ENCODE measurements around the gene THSD7B. TPM values are rescaled to one million over a fixed set of nuclear protein-coding genes. Genes with fewer than 3 reads are reported as not detected.

Gene THSD7B
- total RNA-seq, 1 donor from 2014 or later: not detected

- Mint-ChIP-seq H3K9me3 (peaks cover 4% of the 10 kb centered on the region), H3K4me3 (no peak overlapping the region), H3K27ac (no peak overlapping the region), H3K4me1 (ENCODE audit: low read depth) (no peaks in the 10 kb centered on the region), H3K36me3 (ENCODE audit: low read depth) (no peaks in the 10 kb centered on the region), H3K27me3 (ENCODE audit: insufficient read depth) (no peaks in the 10 kb centered on the region)
- no peak for DNase-seq (ENCODE audit: low spot score)
- intact Hi-C loops (cut with micrococcal nuclease): no loop called here
Observed at GRCh38 chr2:137590102-137590501, 824.8 kb downstream of the THSD7B start.

GRCh38 chr2:137607722-137608318, 842.5 kb downstream of the THSD7B start:
- no peak overlapping the region for H3K27ac Mint-ChIP-seq
- no peak overlapping the region for H3K4me3 Mint-ChIP-seq
- no peaks in the 10 kb centered on the region for H3K4me1 Mint-ChIP-seq (ENCODE audit: low read depth)
- intact Hi-C loops (cut with micrococcal nuclease): no loop called here
- H3K36me3 Mint-ChIP-seq (ENCODE audit: low read depth): no peaks in the 10 kb centered on the region
- DNase-seq (ENCODE audit: low spot score): no peak
- H3K27me3 Mint-ChIP-seq (ENCODE audit: insufficient read depth): no peaks in the 10 kb centered on the region
- no peaks in the 10 kb centered on the region for H3K9me3 Mint-ChIP-seq

DNA sequence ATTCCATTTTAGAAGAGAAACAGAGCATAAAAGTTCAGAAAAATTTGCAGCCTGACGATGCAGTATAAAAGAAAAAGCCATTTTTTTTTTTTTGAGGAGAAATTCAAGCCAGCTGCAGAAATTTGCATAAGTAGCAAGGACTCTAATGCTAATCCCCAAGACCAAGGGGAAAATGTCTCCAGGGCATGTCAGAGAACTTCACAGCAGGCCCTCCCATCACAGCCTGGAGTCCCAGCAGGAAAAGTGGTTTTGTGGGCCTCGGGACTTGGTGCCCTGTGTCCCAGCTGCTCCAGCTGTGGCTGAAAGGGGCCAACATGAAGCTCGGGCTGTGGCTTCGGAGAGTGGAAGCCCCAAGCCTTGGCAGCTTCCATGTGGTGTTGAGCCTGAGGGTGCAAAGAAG, 873.6 kb downstream of the THSD7B start:
- H3K36me3 Mint-ChIP-seq (ENCODE audit: low read depth): no peaks in the 10 kb centered on the region
- intact Hi-C loops (cut with micrococcal nuclease): no loop called here
- H3K4me1 Mint-ChIP-seq (ENCODE audit: low read depth): no peaks in the 10 kb centered on the region
- no peaks in the 10 kb centered on the region for H3K9me3 Mint-ChIP-seq
- DNase-seq (ENCODE audit: low spot score): no peak
- H3K27me3 Mint-ChIP-seq (ENCODE audit: insufficient read depth): no peaks in the 10 kb centered on the region
- no peak overlapping the region for H3K4me3 Mint-ChIP-seq
- H3K27ac Mint-ChIP-seq: no peak overlapping the region

- no peaks in the 10 kb centered on the region for H3K9me3 Mint-ChIP-seq
- no peaks in the 10 kb centered on the region for H3K4me1 Mint-ChIP-seq (ENCODE audit: low read depth)
- no peaks in the 10 kb centered on the region for H3K36me3 Mint-ChIP-seq (ENCODE audit: low read depth)
- DNase-seq (ENCODE audit: low spot score): no peak
- no peak overlapping the region for H3K4me3 Mint-ChIP-seq
- H3K27me3 Mint-ChIP-seq (ENCODE audit: insufficient read depth): no peaks in the 10 kb centered on the region
- intact Hi-C loops (cut with micrococcal nuclease): no loop called here
- no peak overlapping the region for H3K27ac Mint-ChIP-seq
Observed at GRCh38 chr2:137644731-137645130, 879.4 kb downstream of the THSD7B start.

DNA sequence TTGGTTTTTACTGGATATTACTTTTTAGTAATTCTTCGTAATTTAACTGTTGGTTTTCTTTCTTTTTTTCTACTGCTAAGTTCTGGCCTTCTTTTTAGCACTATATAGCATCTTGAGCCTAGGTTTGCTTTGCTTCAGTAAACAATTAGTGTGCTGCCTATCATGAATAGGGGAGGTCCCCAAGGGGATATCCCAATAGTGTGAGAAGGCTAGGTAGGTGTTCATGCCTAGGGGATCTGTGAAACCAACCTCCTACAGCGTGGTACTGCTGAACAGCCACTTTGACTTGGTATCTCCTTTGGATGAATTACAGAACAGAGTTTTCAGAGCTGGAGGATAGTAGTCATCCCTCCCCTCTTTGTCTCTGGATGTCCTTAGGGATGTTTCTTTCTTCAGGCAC, 888.7 kb downstream of the THSD7B start:
- DNase-seq (ENCODE audit: low spot score): no peak
- peaks cover 6% of the 10 kb centered on the region for H3K9me3 Mint-ChIP-seq
- no peak overlapping the region for H3K4me3 Mint-ChIP-seq
- H3K4me1 Mint-ChIP-seq (ENCODE audit: low read depth): no peaks in the 10 kb centered on the region
- intact Hi-C loops (cut with micrococcal nuclease): no loop called here
- no peaks in the 10 kb centered on the region for H3K36me3 Mint-ChIP-seq (ENCODE audit: low read depth)
- H3K27me3 Mint-ChIP-seq (ENCODE audit: insufficient read depth): no peaks in the 10 kb centered on the region
- H3K27ac Mint-ChIP-seq: no peak overlapping the region

DNA sequence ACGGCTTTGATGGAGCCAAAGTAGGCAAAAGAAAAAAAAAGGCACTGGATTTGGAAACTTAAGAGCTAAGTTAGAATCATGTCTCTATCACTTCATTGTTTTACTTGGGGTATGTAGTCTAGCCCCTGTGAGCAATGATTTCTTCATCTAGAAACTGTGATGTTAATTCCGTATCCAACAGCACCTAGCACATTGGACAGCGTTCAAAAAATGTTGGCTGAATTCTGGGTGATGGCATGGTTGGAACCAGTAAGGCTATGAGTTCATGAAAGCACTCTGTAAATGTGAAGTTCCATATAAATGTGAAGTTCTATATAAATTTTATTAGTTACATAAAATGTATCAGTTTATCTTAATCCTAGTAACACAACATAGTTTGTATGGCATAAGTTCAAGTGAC, 890.5 kb downstream of the THSD7B start:
- H3K36me3 Mint-ChIP-seq (ENCODE audit: low read depth): no peaks in the 10 kb centered on the region
- H3K27me3 Mint-ChIP-seq (ENCODE audit: insufficient read depth): no peaks in the 10 kb centered on the region
- peaks cover 6% of the 10 kb centered on the region for H3K9me3 Mint-ChIP-seq
- no peak overlapping the region for H3K4me3 Mint-ChIP-seq
- H3K4me1 Mint-ChIP-seq (ENCODE audit: low read depth): no peaks in the 10 kb centered on the region
- intact Hi-C loops (cut with micrococcal nuclease): no loop called here
- H3K27ac Mint-ChIP-seq: no peak overlapping the region
- DNase-seq (ENCODE audit: low spot score): no peak

GRCh38 chr2:137658433-137658832, 893.1 kb downstream of the THSD7B start:
- Mint-ChIP-seq H3K4me1 (ENCODE audit: low read depth) (no peaks in the 10 kb centered on the region), H3K36me3 (ENCODE audit: low read depth) (no peaks in the 10 kb centered on the region), H3K4me3 (no peak overlapping the region), H3K9me3 (peaks cover 6% of the 10 kb centered on the region), H3K27me3 (ENCODE audit: insufficient read depth) (no peaks in the 10 kb centered on the region), H3K27ac (no peak overlapping the region)
- intact Hi-C loops (cut with micrococcal nuclease): no loop called here
- DNase-seq (ENCODE audit: low spot score): no peak

DNA sequence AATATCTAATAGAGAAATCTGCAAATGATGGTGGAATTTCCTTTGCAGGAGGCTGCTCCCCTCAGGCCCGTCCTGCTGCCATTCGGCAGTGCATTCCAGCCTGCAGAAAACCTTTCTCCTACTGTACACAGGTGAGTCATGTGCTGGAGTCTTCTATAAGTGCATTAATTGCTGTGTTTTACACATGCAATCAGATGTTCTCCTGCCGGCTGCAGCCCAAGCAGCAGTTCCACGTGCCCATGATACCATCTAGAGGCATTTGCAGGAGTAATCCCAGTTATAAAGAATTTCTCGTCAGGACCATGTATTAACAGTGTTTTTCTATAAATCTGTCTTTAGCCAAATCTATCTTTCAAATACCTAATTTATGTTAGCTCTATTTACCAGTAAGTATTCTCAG, 894.3 kb downstream of the THSD7B start:
- H3K27ac Mint-ChIP-seq: no peak overlapping the region
- no peaks in the 10 kb centered on the region for H3K4me1 Mint-ChIP-seq (ENCODE audit: low read depth)
- H3K9me3 Mint-ChIP-seq: peaks cover 2% of the 10 kb centered on the region
- intact Hi-C loops (cut with micrococcal nuclease): no loop called here
- DNase-seq (ENCODE audit: low spot score): no peak
- no peak overlapping the region for H3K4me3 Mint-ChIP-seq
- no peaks in the 10 kb centered on the region for H3K27me3 Mint-ChIP-seq (ENCODE audit: insufficient read depth)
- H3K36me3 Mint-ChIP-seq (ENCODE audit: low read depth): no peaks in the 10 kb centered on the region

DNA sequence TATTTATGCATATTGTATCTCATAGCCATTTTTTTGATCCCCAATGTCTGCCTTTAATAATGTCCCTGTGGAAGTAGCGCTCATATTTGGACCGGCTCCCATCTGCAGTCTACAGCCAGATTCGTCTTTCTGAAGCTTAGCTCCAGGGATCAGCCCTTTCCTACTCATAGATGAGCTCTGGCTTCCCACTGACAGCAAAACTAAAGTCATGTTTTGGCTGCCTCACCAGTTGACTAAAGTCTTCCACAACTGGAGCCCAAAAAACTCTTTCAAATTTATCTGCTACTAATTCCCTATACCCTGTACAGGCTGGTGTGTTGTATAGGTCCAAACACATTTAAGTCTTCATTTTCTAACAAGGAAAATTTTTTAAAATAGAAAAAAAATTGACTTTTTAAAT, 904.8 kb downstream of the THSD7B start:
- Mint-ChIP-seq H3K4me3 (no peak overlapping the region), H3K4me1 (ENCODE audit: low read depth) (no peaks in the 10 kb centered on the region), H3K36me3 (ENCODE audit: low read depth) (no peaks in the 10 kb centered on the region), H3K27me3 (ENCODE audit: insufficient read depth) (no peaks in the 10 kb centered on the region), H3K27ac (no peak overlapping the region), H3K9me3 (no peaks in the 10 kb centered on the region)
- DNase-seq (ENCODE audit: low spot score): no peak
- intact Hi-C loops (cut with micrococcal nuclease): no loop called here

DNA sequence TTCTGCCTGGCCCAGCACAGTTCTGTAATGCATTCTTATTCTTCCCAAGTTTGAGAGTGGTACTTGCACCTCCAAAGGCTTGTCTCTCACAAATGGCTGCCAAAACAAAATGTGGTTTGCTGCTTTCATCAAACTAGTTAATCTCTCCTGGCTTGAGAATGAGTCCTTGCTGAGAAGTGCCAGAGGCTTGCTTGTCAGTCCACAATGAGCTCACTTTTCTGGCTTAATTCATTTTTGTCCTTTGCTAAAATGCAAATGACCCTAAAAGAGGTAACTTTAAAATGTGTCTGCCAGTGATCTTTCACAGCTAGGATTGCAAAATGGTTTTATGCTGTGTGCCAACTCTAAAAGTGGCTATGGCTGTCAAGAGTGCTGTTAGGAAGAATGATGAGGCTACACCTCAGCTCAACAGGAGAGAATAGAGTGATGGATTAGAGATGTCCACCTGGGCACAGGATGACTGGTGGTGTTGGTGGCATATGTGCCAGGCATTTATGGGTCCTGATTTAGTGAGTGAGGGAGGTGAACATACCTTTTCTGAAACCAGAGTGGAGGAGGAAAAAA, 907.7 kb downstream of the THSD7B start:
- no peaks in the 10 kb centered on the region for H3K27me3 Mint-ChIP-seq (ENCODE audit: insufficient read depth)
- no peak for DNase-seq (ENCODE audit: low spot score)
- H3K4me3 Mint-ChIP-seq: no peak overlapping the region
- no peak overlapping the region for H3K27ac Mint-ChIP-seq
- intact Hi-C loops (cut with micrococcal nuclease): no loop called here
- H3K4me1 Mint-ChIP-seq (ENCODE audit: low read depth): no peaks in the 10 kb centered on the region
- H3K9me3 Mint-ChIP-seq: no peaks in the 10 kb centered on the region
- H3K36me3 Mint-ChIP-seq (ENCODE audit: low read depth): no peaks in the 10 kb centered on the region

DNA sequence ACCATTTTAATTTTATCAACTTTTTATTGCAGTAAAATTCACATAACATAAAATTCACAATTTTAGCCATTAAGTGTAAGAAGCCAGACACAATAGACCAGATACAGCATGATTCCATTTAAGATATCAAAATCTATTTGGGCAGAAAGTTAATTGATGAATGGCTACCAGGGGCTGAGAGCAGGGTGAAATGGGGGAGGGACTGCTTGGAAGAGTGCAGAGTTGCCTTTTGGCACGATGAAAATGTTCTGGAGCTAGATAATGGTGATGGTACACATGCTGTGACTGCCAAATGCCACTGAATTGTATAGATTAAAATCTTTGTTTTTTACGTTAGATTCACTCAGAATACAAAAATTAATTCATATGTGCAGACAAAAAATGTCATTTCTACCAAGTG, 909.6 kb downstream of the THSD7B start:
- intact Hi-C loops (cut with micrococcal nuclease): no loop called here

GRCh38 chr2:137675584-137676327, 910.4 kb downstream of the THSD7B start:
- Mint-ChIP-seq H3K4me3 (no peak overlapping the region), H3K27me3 (ENCODE audit: insufficient read depth) (peaks cover 2% of the 10 kb centered on the region), H3K4me1 (ENCODE audit: low read depth) (no peaks in the 10 kb centered on the region), H3K27ac (no peak overlapping the region), H3K36me3 (ENCODE audit: low read depth) (no peaks in the 10 kb centered on the region), H3K9me3 (no peaks in the 10 kb centered on the region)
- intact Hi-C loops (cut with micrococcal nuclease): no loop called here
- no peak for DNase-seq (ENCODE audit: low spot score)

More for the DNA sequence above, 909.6 kb downstream of the THSD7B start:
- H3K4me3 Mint-ChIP-seq: no peak overlapping the region
- H3K36me3 Mint-ChIP-seq (ENCODE audit: low read depth): no peaks in the 10 kb centered on the region
- no peak for DNase-seq (ENCODE audit: low spot score)
- H3K4me1 Mint-ChIP-seq (ENCODE audit: low read depth): no peaks in the 10 kb centered on the region
- no peaks in the 10 kb centered on the region for H3K27me3 Mint-ChIP-seq (ENCODE audit: insufficient read depth)
- H3K27ac Mint-ChIP-seq: no peak overlapping the region
- no peaks in the 10 kb centered on the region for H3K9me3 Mint-ChIP-seq

DNA sequence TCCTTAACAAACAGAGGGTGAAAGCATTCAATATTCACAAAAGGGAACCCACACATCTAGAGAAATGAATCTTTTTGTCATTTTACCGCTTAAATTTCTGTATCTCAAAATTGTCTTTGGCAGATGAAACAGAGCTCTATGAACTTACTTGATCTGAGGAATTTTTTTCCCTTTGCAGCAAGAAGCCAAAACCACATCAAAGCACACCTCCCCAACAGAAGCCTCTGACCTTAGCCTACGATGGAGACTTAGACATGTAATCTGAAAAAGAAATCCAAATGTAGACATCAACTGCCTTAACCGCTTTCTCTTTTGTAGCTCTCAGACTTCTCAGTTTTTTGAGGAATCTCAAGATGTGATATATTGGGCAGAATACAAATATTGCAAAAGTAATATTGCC, 911.0 kb downstream of the THSD7B start:
- no peak for DNase-seq (ENCODE audit: low spot score)
- Mint-ChIP-seq H3K27ac (no peak overlapping the region), H3K4me1 (ENCODE audit: low read depth) (no peaks in the 10 kb centered on the region), H3K27me3 (ENCODE audit: insufficient read depth) (peaks cover 2% of the 10 kb centered on the region), H3K9me3 (no peaks in the 10 kb centered on the region), H3K4me3 (no peak overlapping the region), H3K36me3 (ENCODE audit: low read depth) (no peaks in the 10 kb centered on the region)
- intact Hi-C loops (cut with micrococcal nuclease): no loop called here

All from activated T-helper 1 cell treated with anti-CD3 and anti-CD28 coated beads, Interleukin-12 subunit alpha, Interleukin-12 subunit beta, Interleukin-2, Interleukin-4 antibody, amounts not matched to agents 30 ng/mL and 10 ng/mL and 1 ng/mL, durations not matched to agents 14 hours and 24 hours and 36 hours (primary cell).